ACC112 (cell line): ENCODE results near the gene NLRP1.

Source experiments
- H2AFZ ChIP-seq: fragments of 200-600 bp; sonication (generic); one replicate; pipeline ENCODE4 v1.6.0; 2017; ENCODE audit warnings: antibody characterized with exemption, low read length; ENCODE audit not compliant: unreplicated experiment
- H3K27ac ChIP-seq: fragments of 200-600 bp; sonication (generic); 2 replicates; pipeline ENCODE4 v1.5.1; 2014; ENCODE audit warnings: low read depth, mild to moderate bottlenecking, antibody characterized with exemption, low read length, moderate library complexity
- H3K27me3 ChIP-seq: fragments of 200-600 bp; sonication (generic); 2 replicates; pipeline ENCODE4 v1.6.1; 2014; ENCODE audit warnings: mild to moderate bottlenecking, antibody characterized with exemption, low read length, moderate library complexity, mixed read lengths; ENCODE audit not compliant: insufficient read depth
- H3K36me3 ChIP-seq: fragments of 200-600 bp; sonication (generic); 2 replicates; pipeline ENCODE4 v1.6.1; 2016; ENCODE audit warnings: mild to moderate bottlenecking, antibody characterized with exemption, low read length, moderate library complexity, mixed read lengths; ENCODE audit not compliant: insufficient read depth
- H3K4me1 ChIP-seq: fragments of 200-600 bp; sonication (generic); one replicate; pipeline ENCODE4 v1.6.1; 2016; ENCODE audit warnings: low read length, mixed read lengths; ENCODE audit not compliant: insufficient read depth, unreplicated experiment, control insufficient read depth
- H3K4me3 ChIP-seq: fragments of 200-600 bp; sonication (generic); 2 replicates; pipeline ENCODE4 v1.5.1; 2014; ENCODE audit warnings: mild to moderate bottlenecking, low read depth, low read length
- H3K79me2 ChIP-seq: fragments of 200-600 bp; sonication (generic); one replicate; pipeline ENCODE4 v1.6.0; 2016; ENCODE audit warnings: low read length; ENCODE audit not compliant: control insufficient read depth, unreplicated experiment, insufficient read depth

NLRP1 gene

GRCh38 chr17:5557485-5557884, 26.8 kb downstream of the NLRP1 start:
- Histone ChIP-seq H3K4me3 (no peak overlapping the region), H3K27ac (peak overlapping the region; percentile 78), H3K79me2 (peaks cover 12% of the 10 kb centered on the region), H3K4me1 (peaks cover 24% of the 10 kb centered on the region), H2AFZ (no peak overlapping the region), H3K27me3 (no peaks in the 10 kb centered on the region), H3K36me3 (peaks cover 34% of the 10 kb centered on the region)

DNA sequence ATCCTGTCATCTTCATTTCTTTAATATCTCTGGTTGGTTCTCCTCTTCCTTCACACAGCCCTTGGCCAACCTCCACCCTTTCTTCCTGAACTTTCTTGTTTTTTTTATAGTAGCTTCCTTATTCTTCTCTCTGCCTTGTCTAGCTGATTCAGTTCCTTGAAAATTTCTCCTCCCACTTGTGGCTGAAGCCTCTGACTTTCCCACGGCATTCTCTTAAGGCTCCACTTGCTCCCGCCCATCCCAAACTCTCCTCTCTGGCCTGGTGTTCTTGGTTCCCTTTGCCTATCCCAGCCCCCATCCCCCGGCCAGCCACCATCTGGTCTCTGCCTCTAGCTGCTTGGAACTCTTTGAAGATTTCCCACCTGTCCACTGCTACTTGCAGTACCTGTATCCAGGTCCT, 29.1 kb downstream of the NLRP1 start:
- Histone ChIP-seq H3K27me3 (no peaks in the 10 kb centered on the region), H3K4me1 (peaks cover 24% of the 10 kb centered on the region), H3K36me3 (peaks cover 36% of the 10 kb centered on the region), H3K4me3 (no peak overlapping the region), H2AFZ (no peak overlapping the region), H3K79me2 (peaks cover 12% of the 10 kb centered on the region), H3K27ac (peak overlapping the region; percentile 54)

DNA sequence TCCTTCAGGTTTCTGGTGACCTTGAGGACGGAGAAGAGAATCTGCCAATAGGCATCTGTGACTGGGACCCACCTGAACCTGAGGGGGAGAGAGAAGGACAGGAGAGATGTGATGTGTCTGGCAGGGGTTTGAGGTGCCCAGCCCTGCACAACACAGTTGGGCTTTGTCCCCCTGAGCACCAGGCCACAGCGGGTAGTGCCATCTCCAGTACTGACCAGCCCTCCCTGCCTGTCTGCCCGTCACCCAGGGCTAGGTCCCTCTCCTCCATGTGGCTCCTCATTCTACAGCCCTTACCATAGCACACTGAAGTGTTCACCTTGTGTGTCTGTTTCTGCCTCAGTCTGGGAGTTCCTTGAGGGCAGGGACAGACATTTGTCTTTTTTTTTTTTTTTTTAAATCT, 30.8 kb downstream of the NLRP1 start:
- peaks cover 12% of the 10 kb centered on the region for H3K79me2 ChIP-seq

DNA sequence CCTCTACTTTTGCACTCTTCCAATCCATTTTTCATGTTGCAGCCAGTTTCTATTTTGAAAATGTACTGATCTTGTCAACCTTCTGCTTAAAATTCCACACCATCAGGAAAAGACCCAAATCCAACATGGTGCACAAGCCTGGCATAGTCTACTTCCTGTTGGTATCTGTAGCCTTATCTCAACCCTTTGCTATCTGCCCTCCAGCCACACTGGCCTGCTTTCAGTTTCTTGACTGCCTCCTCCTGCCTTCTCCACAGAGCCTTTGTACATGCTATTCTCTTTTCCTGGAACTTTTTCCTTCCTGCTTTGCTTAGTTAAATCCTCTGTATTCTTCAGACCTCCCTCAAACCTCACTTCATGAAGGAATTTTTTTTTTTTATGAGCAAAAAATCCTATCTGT, 31.5 kb downstream of the NLRP1 start:
- Histone ChIP-seq H3K27ac (no peak overlapping the region), H3K79me2 (peaks cover 12% of the 10 kb centered on the region), H3K27me3 (no peaks in the 10 kb centered on the region), H3K4me3 (no peak overlapping the region), H3K4me1 (peaks cover 18% of the 10 kb centered on the region), H2AFZ (no peak overlapping the region), H3K36me3 (peaks cover 39% of the 10 kb centered on the region)

More for the DNA sequence above, 30.8 kb downstream of the NLRP1 start:
- Histone ChIP-seq H3K4me3 (no peak overlapping the region), H2AFZ (no peak overlapping the region), H3K4me1 (peaks cover 24% of the 10 kb centered on the region), H3K27ac (no peak overlapping the region), H3K36me3 (peaks cover 41% of the 10 kb centered on the region), H3K27me3 (no peaks in the 10 kb centered on the region)

GRCh38 chr17:5545051-5545987, 39.0 kb downstream of the NLRP1 start:
- Histone ChIP-seq H3K36me3 (peaks cover 23% of the 10 kb centered on the region), H3K27ac (no peak overlapping the region), H3K27me3 (no peaks in the 10 kb centered on the region), H3K79me2 (no peaks in the 10 kb centered on the region), H2AFZ (no peak overlapping the region), H3K4me3 (no peak overlapping the region), H3K4me1 (no peaks in the 10 kb centered on the region)

- H3K27ac ChIP-seq: no peak overlapping the region
- no peak overlapping the region for H3K4me3 ChIP-seq
- H3K79me2 ChIP-seq: no peaks in the 10 kb centered on the region
- no peak overlapping the region for H2AFZ ChIP-seq
- no peaks in the 10 kb centered on the region for H3K4me1 ChIP-seq
- peaks cover 17% of the 10 kb centered on the region for H3K36me3 ChIP-seq
- no peaks in the 10 kb centered on the region for H3K27me3 ChIP-seq
Measured at GRCh38 chr17:5544115-5544514, 40.2 kb downstream of the NLRP1 start.

- Histone ChIP-seq H3K79me2 (no peaks in the 10 kb centered on the region), H3K27me3 (no peaks in the 10 kb centered on the region), H2AFZ (no peak overlapping the region), H3K36me3 (peaks cover 4% of the 10 kb centered on the region; the same call in 1 of the 2 replicates), H3K4me1 (no peaks in the 10 kb centered on the region), H3K27ac (no peak overlapping the region), H3K4me3 (no peak overlapping the region)
Measured at GRCh38 chr17:5541610-5542202, 42.6 kb downstream of the NLRP1 start.

DNA sequence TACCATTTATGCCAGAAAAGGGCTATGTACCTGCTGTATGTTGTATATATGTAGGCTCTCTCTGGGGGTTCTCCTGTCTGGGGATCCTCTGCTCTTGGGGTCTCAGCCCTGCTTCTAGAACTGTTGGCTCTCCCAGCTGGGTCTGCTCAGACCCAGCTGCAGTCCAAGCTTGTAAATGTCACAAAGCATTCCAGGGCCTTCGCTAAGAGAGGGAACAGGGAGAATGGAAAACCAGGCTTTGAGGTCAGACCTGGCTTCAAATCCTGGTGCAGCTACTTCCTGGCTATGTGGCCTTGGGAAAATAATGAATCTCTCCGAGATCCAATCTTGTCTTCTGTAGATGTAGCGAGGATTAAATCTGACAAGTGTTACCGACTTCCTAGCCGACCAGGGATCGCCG, 44.0 kb downstream of the NLRP1 start:
- H3K27me3 ChIP-seq: no peaks in the 10 kb centered on the region
- peaks cover 7% of the 10 kb centered on the region for H3K36me3 ChIP-seq

GRCh38 chr17:5539286-5539685, 45.0 kb downstream of the NLRP1 start:
- peaks cover 7% of the 10 kb centered on the region for H3K36me3 ChIP-seq
- H3K79me2 ChIP-seq: no peaks in the 10 kb centered on the region
- H3K4me3 ChIP-seq: no peak overlapping the region
- H2AFZ ChIP-seq: no peak overlapping the region
- H3K27me3 ChIP-seq: no peaks in the 10 kb centered on the region
- H3K27ac ChIP-seq: no peak overlapping the region
- H3K4me1 ChIP-seq: no peaks in the 10 kb centered on the region

More for the DNA sequence above, 44.0 kb downstream of the NLRP1 start:
- Histone ChIP-seq H3K27ac (no peak overlapping the region), H3K4me1 (no peaks in the 10 kb centered on the region), H3K79me2 (no peaks in the 10 kb centered on the region), H2AFZ (no peak overlapping the region), H3K4me3 (no peak overlapping the region)

DNA sequence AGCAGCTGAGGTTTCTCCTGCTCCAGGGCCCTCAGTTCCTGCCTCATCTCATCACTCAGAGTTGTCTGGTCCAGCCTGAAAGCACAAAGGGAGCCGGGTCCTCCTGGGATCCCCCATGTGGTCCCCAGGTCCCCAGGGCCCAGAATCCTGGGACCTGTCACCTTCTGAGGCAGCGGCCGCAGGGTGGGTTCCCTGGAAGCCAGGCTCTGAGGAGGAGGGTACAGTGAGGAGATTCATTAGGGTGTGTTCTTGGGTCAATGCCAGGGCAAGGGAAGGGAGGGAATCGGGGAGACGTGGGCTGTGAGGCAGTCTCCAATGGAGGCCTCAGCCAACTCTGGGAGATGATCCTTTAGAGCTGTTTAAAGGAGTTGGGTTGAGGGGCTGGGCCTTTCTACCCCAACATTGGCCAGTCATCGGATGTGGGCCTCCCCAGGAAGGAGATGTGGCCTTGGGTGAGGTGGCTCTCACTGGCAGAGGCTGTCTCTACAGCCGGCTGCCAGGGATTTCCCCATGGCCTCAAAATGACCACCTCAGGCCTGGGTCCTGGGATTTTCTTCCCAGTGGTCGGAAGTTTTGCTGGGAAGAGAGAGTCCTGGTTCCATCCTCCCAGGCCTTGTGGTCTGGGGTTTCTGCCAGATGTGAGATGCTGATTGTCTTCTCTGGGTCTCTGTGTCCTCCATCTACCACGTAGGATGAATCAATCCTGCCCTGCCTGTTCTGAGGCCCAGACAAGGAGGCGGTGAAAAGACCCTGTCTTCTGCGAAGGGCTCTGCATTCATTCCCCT, 47.3 kb downstream of the NLRP1 start:
- Histone ChIP-seq H3K79me2 (no peaks in the 10 kb centered on the region), H2AFZ (no peak overlapping the region), H3K27me3 (no peaks in the 10 kb centered on the region), H3K36me3 (peaks cover 9% of the 10 kb centered on the region), H3K4me1 (no peaks in the 10 kb centered on the region), H3K4me3 (no peak overlapping the region), H3K27ac (no peak overlapping the region)
